PC-3 (cell line): ENCODE data around the gene PTEN. TPM values are rescaled to one million over a fixed set of nuclear protein-coding genes. Genes with fewer than 3 reads are reported as not detected.

Experiments used
- ATAC-seq: fragments of 200-7000 bp; cut with Tn5 transposase; 2 replicates; pipeline ENCODE4 v1.9.1; 2020; ENCODE audit warnings: mild to moderate bottlenecking, moderate library complexity
- BruUV-seq: library from RNA; stranded (reverse); fragments of 400-500 nt; replicated peaks from 2 replicates; lab custom pipeline; 2021; lab: Mats Ljungman, UMichigan
- CTCF ChIA-PET: fragments of 300-600 bp; sonication (Branson Sonifier 250); formaldehyde crosslinking; loops from one replicate; lab custom pipeline; 2022; ENCODE audit warnings: antibody characterized with exemption; lab: Charles Lee
- POLR2A ChIA-PET: fragments of 300-600 bp; sonication (Branson Sonifier 250); formaldehyde crosslinking; loops from one replicate; lab custom pipeline; 2022; ENCODE audit warnings: antibody characterized with exemption; ENCODE audit not compliant: unreplicated experiment; lab: Charles Lee
- DNase-seq: peaks from one replicate; pipeline ENCODE4 v3.0.0-alpha.2; 2015
- H2AFZ ChIP-seq: fragments of 300-600 bp; sonication (generic); 2 replicates; pipeline ENCODE4 v1.6.0; 2016; ENCODE audit warnings: antibody characterized with exemption, low read length
- H3F3A ChIP-seq: fragments of 300-600 bp; sonication (generic); one replicate; pipeline ENCODE4 v1.6.0; 2017; ENCODE audit warnings: antibody characterized with exemption, low read length, control low read depth, mild to moderate bottlenecking; ENCODE audit not compliant: unreplicated experiment
- H3K27ac ChIP-seq: fragments of 300-600 bp; sonication (generic); 2 replicates; pipeline ENCODE4 v1.5.1; 2016; ENCODE audit warnings: mild to moderate bottlenecking, low read length
- H3K27me3 ChIP-seq: fragments of 300-600 bp; sonication (generic); 2 replicates; pipeline ENCODE4 v1.6.1; 2016; ENCODE audit warnings: low read length, mixed read lengths
- H3K36me3 ChIP-seq: fragments of 300-600 bp; sonication (generic); 2 replicates; pipeline ENCODE4 v1.6.1; 2016; ENCODE audit warnings: low read depth, mixed run types, low read length, mixed read lengths
- H3K4me1 ChIP-seq: fragments of 300-600 bp; sonication (generic); 2 replicates; pipeline ENCODE4 v1.5.1; 2016; ENCODE audit warnings: low read length; ENCODE audit not compliant: insufficient read depth
- H3K4me2 ChIP-seq: fragments of 300-600 bp; sonication (generic); 2 replicates; pipeline ENCODE4 v1.6.0; 2016; ENCODE audit warnings: low read length
- H3K4me3 ChIP-seq: fragments of 300-600 bp; sonication (generic); 2 replicates; pipeline ENCODE4 v1.5.1; 2016; ENCODE audit warnings: mild to moderate bottlenecking, low read length, mixed read lengths
- H3K79me2 ChIP-seq: fragments of 300-600 bp; sonication (generic); 2 replicates; pipeline ENCODE4 v1.6.1; 2017; ENCODE audit warnings: low read length, mixed read lengths
- H3K9ac ChIP-seq: fragments of 300-600 bp; sonication (generic); 2 replicates; pipeline ENCODE4 v1.6.0; 2016; ENCODE audit warnings: mild to moderate bottlenecking, low read length
- H3K9me2 ChIP-seq: fragments of 300-600 bp; sonication (generic); replicated peaks from 2 replicates; pipeline ENCODE4 v1.6.1; 2016; ENCODE audit warnings: mixed run types, low read length, mixed read lengths
- H3K9me3 ChIP-seq: fragments of 300-600 bp; sonication (generic); 2 replicates; pipeline ENCODE4 v1.6.1; 2016; ENCODE audit warnings: low read length, mixed read lengths
- H4K20me1 ChIP-seq: fragments of 300-600 bp; sonication (generic); 2 replicates; pipeline ENCODE4 v1.6.1; 2016; ENCODE audit warnings: low read length, mixed read lengths
- CTCF ChIP-seq: fragments of 300-600 bp; sonication (generic); conservative IDR thresholded peaks from 2 replicates; pipeline ENCODE4 v1.5.1; 2017; ENCODE audit warnings: antibody characterized with exemption, low read depth, mild to moderate bottlenecking, low read length
- EZH2 ChIP-seq: fragments of 300-600 bp; sonication (generic); IDR thresholded peaks from one replicate; pipeline ENCODE4 v1.6.1; 2017; ENCODE audit warnings: antibody characterized with exemption, mild to moderate bottlenecking, low read length; ENCODE audit not compliant: unreplicated experiment
- EZH2phosphoT487 ChIP-seq: fragments of 300-600 bp; sonication (generic); IDR thresholded peaks from 2 replicates; pipeline ENCODE4 v1.6.1; 2018; ENCODE audit warnings: mild to moderate bottlenecking, antibody characterized with exemption, low read length, borderline replicate concordance
- intact Hi-C: fragments of 100-400 bp; cut with micrococcal nuclease; formaldehyde crosslinking; loops from 2 replicates; pipeline ENCODE4 v1.9.0; 2023
- total RNA-seq: library from RNA; depleted of rRNA; stranded (reverse); fragments of >200 nt; gene quantifications from 2 replicates; pipeline ENCODE4 v1.2.3, GENCODE V29; 2014

Gene PTEN
- total RNA-seq, 1 experiment from 2014 or later = 7.8 TPM

- Histone ChIP-seq H3K27me3 (no peaks in the 10 kb centered on the region), H3K36me3 (no peaks in the 10 kb centered on the region), H3F3A (peaks cover 10% of the 10 kb centered on the region), H3K9me3 (no peaks in the 10 kb centered on the region), H3K9ac (no peak overlapping the region), H3K79me2 (no peaks in the 10 kb centered on the region), H3K27ac (peak overlapping the region; percentile 98; the same call in 1 of the 2 replicates), H3K4me1 (peaks cover 37% of the 10 kb centered on the region), H4K20me1 (no peaks in the 10 kb centered on the region), H3K4me2 (no peak overlapping the region), H3K9me2 (no peaks in the 10 kb centered on the region), H3K4me3 (no peak overlapping the region), H2AFZ (no peak overlapping the region)
- ChIA-PET CTCF (no interaction called here), POLR2A (interaction anchor here (0.6 kb wide), 1 partner anchor 23 kb away, joined by 4 read pairs; no protein-coding TSS in a partner anchor)
- BruUV-seq = no TSS peak
- no peak for TF ChIP-seq CTCF
- no peak for TF ChIP-seq EZH2
- TF ChIP-seq EZH2phosphoT487 = no peak
- intact Hi-C loops = no loop called here
- ATAC-seq = no peak
- DNase-seq = no peak
These were observed 22.2 kb upstream of the PTEN start for GRCh38 chr10:87841186-87841585.

DNA sequence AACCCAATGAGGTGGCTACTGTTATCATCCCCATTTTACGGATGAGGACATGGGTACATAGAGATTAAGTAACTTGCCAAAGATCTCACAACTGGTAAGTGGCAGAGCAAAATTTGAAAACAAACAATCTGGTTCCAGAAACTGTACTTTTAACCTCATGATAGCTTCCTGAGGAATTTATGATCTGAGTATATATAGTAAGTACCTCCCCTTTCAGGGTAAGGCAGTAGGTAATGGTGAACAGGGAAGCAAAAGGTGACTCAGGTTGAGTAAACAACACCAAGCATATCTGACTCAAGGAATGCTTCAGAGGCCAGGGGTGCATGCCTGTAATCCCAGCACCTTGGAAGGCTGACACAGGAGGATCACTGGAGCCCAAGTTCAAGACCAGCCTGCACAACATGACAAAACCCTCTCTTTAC lies 21.2 kb upstream of the PTEN start:
- POLR2A ChIA-PET = no interaction called here
- no TSS peak for BruUV-seq

More for the DNA sequence above, 21.2 kb upstream of the PTEN start:
- CTCF ChIA-PET = no interaction called here
- TF ChIP-seq CTCF = no peak
- intact Hi-C loops = loop anchor here (2.0 kb wide), 1 partner anchor 23 kb away; the partner anchor contains the start of gene ATAD1
- no peaks in the 10 kb centered on the region for H4K20me1 ChIP-seq
- no peaks in the 10 kb centered on the region for H3K36me3 ChIP-seq
- ATAC-seq (peak; percentile 93), DNase-seq (peak; percentile 93)
- H3K4me3 ChIP-seq = no peak overlapping the region
- peak overlapping the region; percentile 48 for H3K4me2 ChIP-seq
- H3K27me3 ChIP-seq = no peaks in the 10 kb centered on the region
- H2AFZ ChIP-seq = no peak overlapping the region
- peak overlapping the region; percentile 98 for H3K27ac ChIP-seq
- peak overlapping the region; percentile 61 for H3K9ac ChIP-seq
- no peaks in the 10 kb centered on the region for H3K9me3 ChIP-seq
- peaks cover 47% of the 10 kb centered on the region for H3K4me1 ChIP-seq
- H3K9me2 ChIP-seq = no peaks in the 10 kb centered on the region
- peaks cover 14% of the 10 kb centered on the region for H3F3A ChIP-seq
- no peaks in the 10 kb centered on the region for H3K79me2 ChIP-seq
